ACHN (cell line): ENCODE results near the gene LRP6.

Experiments used
- DNase-seq: peaks from one replicate; pipeline ENCODE4 v3.0.0-alpha.2; 2015
- in situ Hi-C: cut with HindIII; loops from 2 replicates; pipeline ENCODE4 v1.10.0; 2017; ENCODE audit warnings: low sequenced_read_pairs, low pct_ligation_motif_present, low pct_unique_long_range_greater_than_20kb

Gene LRP6

DNA sequence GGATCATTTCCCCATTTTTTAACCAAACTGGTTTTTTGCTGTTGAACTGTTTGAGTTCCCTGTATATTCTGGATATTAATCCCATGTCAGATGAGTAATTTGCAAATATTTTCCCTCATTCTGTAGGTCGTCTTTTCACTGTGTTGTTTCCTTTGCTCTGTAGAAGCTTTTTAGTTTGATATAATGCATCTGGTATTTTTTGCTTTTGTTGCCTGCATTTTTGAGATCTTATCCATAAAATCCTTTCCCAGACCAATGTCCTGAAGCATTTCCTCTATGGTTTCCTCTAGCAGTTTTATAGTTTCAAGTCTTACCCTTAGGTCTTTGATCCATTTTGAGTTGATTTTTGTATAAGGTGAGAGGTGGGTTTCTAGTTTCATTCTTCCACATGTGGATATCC lies 71.3 kb downstream of the LRP6 start:
- in situ Hi-C loops, result no loop called here
- DNase-seq, result no peak

DNA sequence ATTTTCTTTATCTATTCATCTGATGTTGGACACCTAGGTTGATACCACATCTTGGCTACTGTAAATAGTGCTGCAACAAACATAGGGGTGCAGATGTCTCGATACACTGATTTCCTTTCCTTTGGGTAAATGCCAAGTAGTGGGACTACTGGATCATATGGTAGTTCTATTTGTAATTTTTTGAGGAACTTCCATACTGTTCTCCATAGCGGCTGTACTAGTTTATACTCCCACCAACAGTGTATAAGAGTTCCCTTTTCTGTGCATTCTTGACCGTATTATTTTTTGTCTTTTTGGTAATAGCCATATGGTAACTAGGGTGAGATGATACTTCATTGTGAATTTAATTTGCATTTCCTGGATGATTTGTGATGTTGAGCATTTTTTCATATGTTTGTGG lies 71.8 kb downstream of the LRP6 start:
- DNase-seq, result no peak
- in situ Hi-C loops, result no loop called here

DNA sequence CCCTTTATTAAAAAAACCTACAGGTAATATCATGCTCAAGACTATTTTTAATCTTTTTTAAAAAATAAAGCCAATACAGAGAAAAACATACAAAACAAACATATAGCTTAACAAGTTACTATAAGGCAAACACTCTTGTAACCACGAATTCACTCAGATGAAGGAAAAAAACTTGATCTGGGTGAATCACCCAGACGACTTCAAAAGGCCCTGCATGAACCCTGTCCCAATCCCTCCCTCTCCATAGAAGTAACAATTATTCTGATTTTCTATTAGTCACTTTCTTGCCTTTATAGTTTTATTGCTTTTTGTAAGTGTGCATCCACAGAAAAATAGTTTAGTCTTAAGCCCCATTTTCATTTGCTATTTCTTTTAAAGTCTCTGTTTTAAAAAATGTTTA lies 72.6 kb downstream of the LRP6 start:
- DNase-seq, result peak; percentile 54
- in situ Hi-C loops, result no loop called here

DNA sequence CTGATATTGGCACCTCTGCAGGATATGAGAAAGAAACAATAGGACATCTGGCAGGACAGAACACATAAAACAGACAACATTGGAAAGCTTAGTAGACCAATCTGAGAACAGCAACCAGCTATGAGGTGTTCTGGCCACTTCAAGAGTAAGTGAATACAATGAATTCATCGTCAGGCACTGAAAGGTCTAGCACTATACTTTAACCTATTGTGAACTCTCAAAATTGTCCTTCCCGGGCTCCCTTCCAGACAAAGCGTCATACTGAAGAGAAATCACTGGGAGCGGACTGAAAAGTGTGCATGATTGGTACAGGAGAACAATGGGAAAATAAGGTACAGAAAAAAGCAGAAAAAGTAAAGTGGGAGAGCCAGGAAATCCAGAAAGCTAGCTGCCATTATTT lies 75.8 kb downstream of the LRP6 start:
- DNase-seq, result no peak
- in situ Hi-C loops, result no loop called here

DNA sequence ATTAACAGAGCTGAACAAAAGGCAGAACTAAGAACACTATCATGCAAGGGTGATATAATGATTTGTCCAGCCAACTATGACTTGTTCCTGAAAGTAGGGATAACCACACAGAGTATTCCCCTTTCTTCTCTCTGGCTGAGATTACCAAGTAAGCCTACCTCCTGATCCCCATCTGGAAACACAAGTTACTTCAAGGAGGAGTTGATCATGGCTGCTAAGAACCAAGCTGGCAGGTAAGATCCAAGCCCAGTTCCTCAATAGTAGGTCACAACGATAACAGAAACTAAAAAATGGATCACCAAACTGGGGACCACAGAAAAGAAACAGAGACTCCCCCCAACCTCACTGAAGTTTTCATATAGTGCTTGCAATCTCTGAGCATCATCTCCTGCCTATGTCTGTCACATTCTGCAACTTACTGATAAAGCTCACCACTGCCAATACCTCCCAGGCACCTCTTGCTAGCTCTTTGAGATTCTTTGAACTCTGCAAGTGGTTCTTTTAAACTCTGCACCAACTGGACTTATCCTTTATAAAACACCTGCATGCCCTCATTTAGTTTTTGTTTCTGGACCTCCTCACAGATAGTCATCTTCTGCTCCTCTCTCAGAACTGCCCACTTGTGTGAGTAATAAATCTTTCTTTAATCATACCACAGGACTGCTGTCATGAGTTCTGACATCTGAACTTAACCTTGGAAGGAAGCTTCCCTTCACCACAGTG lies 76.6 kb downstream of the LRP6 start:
- no peak for DNase-seq
- in situ Hi-C loops, result no loop called here

- DNase-seq, result no peak
Observed at GRCh38 chr12:12185414-12185813, 81.4 kb downstream of the LRP6 start.

DNA sequence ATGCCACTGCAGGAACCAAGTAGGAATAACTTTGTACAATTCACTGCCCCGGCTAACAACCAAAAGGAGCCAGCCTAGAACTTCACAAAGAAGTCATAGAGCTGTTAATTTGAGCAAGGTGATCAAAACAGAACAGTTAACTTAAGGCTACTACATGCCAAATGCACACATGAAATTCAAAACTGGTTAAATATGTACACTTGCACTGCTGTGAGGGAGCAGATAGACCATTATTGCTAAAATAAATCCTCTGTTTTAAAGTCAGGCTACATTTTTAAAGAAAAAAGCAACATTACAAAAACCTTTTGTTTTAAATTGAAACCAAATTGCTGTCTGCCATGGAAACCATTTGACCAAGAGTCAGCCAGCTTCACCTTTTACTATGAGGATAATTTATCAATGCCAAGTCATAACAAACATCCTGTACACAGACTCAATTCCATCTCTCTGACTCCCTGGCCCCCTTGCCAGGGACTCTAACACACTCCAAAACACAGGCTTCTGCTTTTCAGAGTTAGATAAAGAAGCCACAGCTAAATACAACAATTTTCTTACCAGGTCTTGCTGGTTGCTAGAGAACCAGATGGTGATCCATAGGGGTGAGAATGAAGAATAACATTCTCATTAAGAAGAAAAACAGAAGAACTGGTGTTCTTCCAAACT lies 84.0 kb downstream of the LRP6 start:
- in situ Hi-C loops, result no loop called here
- DNase-seq, result no peak

More at GRCh38 chr12:12185414-12185813, 81.4 kb downstream of the LRP6 start:
- in situ Hi-C loops, result no loop called here

DNA sequence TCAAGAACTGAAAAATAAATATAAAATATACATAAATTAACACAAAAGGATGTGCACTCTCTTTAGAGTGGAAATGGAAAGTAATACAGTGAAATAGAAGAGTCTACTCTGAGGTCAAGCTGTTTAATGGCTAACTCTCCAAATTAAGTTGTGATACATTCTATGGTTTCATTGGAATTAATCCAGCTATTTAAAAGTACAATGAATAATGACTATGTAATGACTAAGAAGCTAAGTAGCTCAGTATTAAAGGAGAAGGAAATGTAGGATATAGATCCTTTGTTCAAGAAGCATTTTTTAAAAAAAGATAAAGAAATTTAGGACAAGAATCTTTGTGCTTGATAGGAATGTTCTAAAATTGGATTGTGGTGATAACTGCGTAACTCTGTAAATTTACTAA lies 85.3 kb downstream of the LRP6 start:
- in situ Hi-C loops, result no loop called here
- DNase-seq, result no peak

GRCh38 chr12:12180575-12180974 lies 86.3 kb downstream of the LRP6 start:
- no peak for DNase-seq
- in situ Hi-C loops, result no loop called here

- no peak for DNase-seq
- in situ Hi-C loops, result no loop called here
Observed at GRCh38 chr12:12180136-12180535, 86.7 kb downstream of the LRP6 start.

- no peak for DNase-seq
- in situ Hi-C loops, result no loop called here
Observed at GRCh38 chr12:12178559-12178958, 88.3 kb downstream of the LRP6 start.

- in situ Hi-C loops, result no loop called here
- DNase-seq, result no peak
Observed at GRCh38 chr12:12176402-12176801, 90.4 kb downstream of the LRP6 start.

- in situ Hi-C loops, result no loop called here
- no peak for DNase-seq
Observed at GRCh38 chr12:12171991-12172511, 94.8 kb downstream of the LRP6 start.

DNA sequence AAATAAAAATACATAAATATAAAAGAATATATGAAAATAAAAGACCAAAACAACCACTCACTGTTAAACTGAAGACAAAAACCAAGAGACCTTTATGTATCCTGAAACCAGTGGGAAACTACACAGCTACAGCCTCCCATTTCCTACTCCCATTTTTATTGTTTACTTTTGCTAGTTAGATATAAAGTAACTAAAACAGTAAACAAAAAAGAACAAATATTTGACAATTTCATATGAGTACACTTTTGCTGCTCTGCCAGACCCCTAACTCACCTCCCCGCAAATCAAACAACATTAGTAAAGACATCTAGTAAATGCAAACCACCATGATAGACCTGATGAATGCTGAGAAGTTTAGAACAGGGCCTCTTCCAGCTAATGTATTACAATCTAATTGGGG lies 99.0 kb downstream of the LRP6 start:
- DNase-seq, result no peak

GRCh38 chr12:12166751-12167150 lies 100.1 kb downstream of the LRP6 start:
- DNase-seq, result peak; percentile 59
- in situ Hi-C loops, result no loop called here

More for the DNA sequence above, 99.0 kb downstream of the LRP6 start:
- in situ Hi-C loops, result no loop called here

GRCh38 chr12:12159988-12160387 lies 106.9 kb downstream of the LRP6 start:
- in situ Hi-C loops, result no loop called here
- no peak for DNase-seq

DNA sequence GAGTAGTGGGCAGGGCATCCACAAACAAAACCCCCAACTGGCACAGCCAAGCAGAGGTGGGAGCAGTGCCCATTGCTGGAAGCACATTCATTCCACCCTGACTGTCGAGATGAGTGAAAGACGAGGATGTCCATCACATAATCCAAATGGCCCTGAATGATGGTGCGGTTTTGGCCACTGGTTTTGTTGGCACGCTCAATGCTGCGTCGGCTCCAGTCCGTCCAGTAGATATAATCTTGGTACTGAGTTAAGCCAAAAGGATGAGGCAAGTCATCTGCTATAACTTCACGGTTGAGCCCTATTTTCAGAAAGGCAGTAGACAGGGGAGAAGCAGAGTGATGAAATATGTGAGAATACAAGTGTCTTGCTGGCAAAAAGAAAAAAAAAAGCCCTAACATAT lies 108.0 kb downstream of the LRP6 start:
- in situ Hi-C loops, result no loop called here
- no peak for DNase-seq

DNA sequence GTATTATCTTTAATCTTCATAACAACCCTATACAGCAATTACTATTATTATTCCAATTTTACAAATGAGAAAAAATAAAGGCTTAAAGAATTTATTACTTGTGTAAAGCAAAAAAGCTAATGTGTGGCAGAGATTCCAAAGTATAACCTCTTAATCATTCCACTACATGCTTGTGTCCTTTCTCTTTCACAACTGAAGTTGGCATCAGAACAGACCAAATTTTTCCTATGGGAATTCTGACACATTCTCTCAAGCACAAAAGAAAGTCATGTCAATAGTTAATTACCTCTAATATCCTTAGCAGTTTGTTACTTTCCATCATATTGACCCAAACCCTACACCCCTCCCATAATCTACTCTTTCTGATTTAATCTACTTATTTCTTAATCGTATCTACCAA lies 109.4 kb downstream of the LRP6 start:
- no peak for DNase-seq
- in situ Hi-C loops, result no loop called here

- DNase-seq, result no peak
- in situ Hi-C loops, result no loop called here
Observed at GRCh38 chr12:12156828-12157227, 110.0 kb downstream of the LRP6 start.

GRCh38 chr12:12156116-12156515 lies 110.7 kb downstream of the LRP6 start:
- in situ Hi-C loops, result no loop called here
- no peak for DNase-seq
